Prostate gland (tissue), 2 donors: ENCODE measurements around the gene LTBP2.

Source experiments
- CTCF ChIP-seq, 4 experiments: fragments of 200-600 bp in 2 of 4; fragments of 450-650 bp in 2 of 4; sonication (generic) in 2 of 4; IDR thresholded peaks; 1 replicate in 3 of 4; 2 replicates in 1 of 4; pipeline ENCODE4 v1.5.1; 2016 to 2019; ENCODE audit warnings: antibody characterized with exemption in 4 of 4, mild to moderate bottlenecking in 2 of 4, moderate library complexity in 2 of 4
- POLR2A ChIP-seq: fragments of 450-650 bp; IDR thresholded peaks from one replicate; pipeline ENCODE4 v1.6.1; 2016; ENCODE audit warnings: antibody characterized with exemption, mild to moderate bottlenecking
- POLR2AphosphoS5 ChIP-seq: sonication (generic); formaldehyde crosslinking; IDR thresholded peaks from one replicate; pipeline ENCODE4 v1.6.1; 2017; ENCODE audit warnings: antibody characterized with exemption

GRCh38 chr14:74493343-74494261 lies 118.4 kb downstream of the LTBP2 start, which contains the start of gene ISCA2:
- TF ChIP-seq CTCF (IDR thresholded peaks at IDR 0.05) (peak in 2 of 4 experiments; percentile 18 to 31), POLR2A (peak; percentile 75), POLR2AphosphoS5 (peak; percentile 85)
